Activated CD4-positive, alpha-beta memory T cell treated with anti-CD3 and anti-CD28 coated beads for 36 hours (primary cell): Measurements from ENCODE around the gene THBS3. TPM values are rescaled to one million over a fixed set of nuclear protein-coding genes. Genes with fewer than 3 reads are reported as not detected.
"Not testable (repeated sequence)": the region's sequence is repeated elsewhere in the genome, so short reads cannot be mapped to it uniquely, and the experiment has no call there.

Experiments
- CTCF ChIA-PET: fragments of 350-600 bp; sonication (Branson Sonifier 250); formaldehyde crosslinking; loops from one replicate; lab custom pipeline; 2021; ENCODE audit warnings: antibody characterized with exemption, inconsistent platforms; lab: Charles Lee
- POLR2A ChIA-PET: fragments of 350-600 bp; sonication (Branson Sonifier 250); formaldehyde crosslinking; loops from one replicate; lab custom pipeline; 2021; ENCODE audit warnings: antibody characterized with exemption; lab: Charles Lee
- DNase-seq: peaks from one replicate; pipeline ENCODE4 v3.0.0-alpha.2; 2020
- H3K27ac Mint-ChIP-seq: one replicate; pipeline ENCODE4 v1.8.0; 2021; ENCODE audit warnings: mixed read lengths
- H3K27me3 Mint-ChIP-seq: one replicate; pipeline ENCODE4 v1.8.0; 2021; ENCODE audit warnings: mixed read lengths
- H3K36me3 Mint-ChIP-seq: one replicate; pipeline ENCODE4 v1.8.0; 2021; ENCODE audit warnings: mixed read lengths
- H3K4me1 Mint-ChIP-seq: one replicate; pipeline ENCODE4 v1.8.0; 2021; ENCODE audit warnings: low read depth, mixed read lengths
- H3K4me3 Mint-ChIP-seq: one replicate; pipeline ENCODE4 v1.8.0; 2021; ENCODE audit warnings: mild to moderate bottlenecking, mixed read lengths
- H3K9me3 Mint-ChIP-seq: one replicate; pipeline ENCODE4 v1.8.0; 2021; ENCODE audit warnings: mixed read lengths
- intact Hi-C: fragments of 100-400 bp; cut with micrococcal nuclease; formaldehyde crosslinking; loops from one replicate; pipeline ENCODE4 v1.15.1; 2023
- total RNA-seq, 2 experiments: library from RNA; stranded (reverse); gene quantifications; one replicate each; pipeline ENCODE4 v1.2.3, GENCODE V29; 2021

THBS3 gene
- total RNA-seq, 2 experiments from 2014 or later = 15.6 to 17.3 TPM

GRCh38 chr1:155233502-155233901 is 25.8 kb upstream of the THBS3 start:
- POLR2A ChIA-PET, intact Hi-C loops: not testable (repeated sequence)

GRCh38 chr1:155232001-155232978 is 24.6 kb upstream of the THBS3 start:
- intact Hi-C loops, DNase-seq, H3K9me3 Mint-ChIP-seq, H3K27me3 Mint-ChIP-seq, CTCF ChIA-PET, H3K4me3 Mint-ChIP-seq, H3K27ac Mint-ChIP-seq, POLR2A ChIA-PET: not testable (repeated sequence)
- Mint-ChIP-seq H3K36me3 (peaks cover 17% of the 10 kb centered on the region), H3K4me1 (peaks cover 19% of the 10 kb centered on the region)

More at GRCh38 chr1:155233502-155233901, 25.8 kb upstream of the THBS3 start:
- H3K4me3 Mint-ChIP-seq, H3K27ac Mint-ChIP-seq, DNase-seq, H3K27me3 Mint-ChIP-seq, CTCF ChIA-PET, H3K9me3 Mint-ChIP-seq: not testable (repeated sequence)
- Mint-ChIP-seq H3K4me1 (peaks cover 15% of the 10 kb centered on the region), H3K36me3 (peaks cover 18% of the 10 kb centered on the region)

GRCh38 chr1:155231302-155231701 is 23.6 kb upstream of the THBS3 start:
- H3K27ac Mint-ChIP-seq, intact Hi-C loops, H3K9me3 Mint-ChIP-seq, H3K4me3 Mint-ChIP-seq, POLR2A ChIA-PET, H3K27me3 Mint-ChIP-seq, CTCF ChIA-PET, DNase-seq, H3K36me3 Mint-ChIP-seq: not testable (repeated sequence)
- peaks cover 21% of the 10 kb centered on the region for H3K4me1 Mint-ChIP-seq

- no peak for DNase-seq
- H3K4me1 Mint-ChIP-seq = peaks cover 26% of the 10 kb centered on the region
- intact Hi-C loops = loop anchor here (5.0 kb wide), 1 partner anchor 36 kb away; no protein-coding TSS in a partner anchor
- H3K4me3 Mint-ChIP-seq = peak overlapping the region; percentile 89
- CTCF ChIA-PET = interaction anchor here (1.4 to 7.2 kb wide), 4 partner anchors 21 to 55 kb away, joined by 6 to 82 read pairs (median 8); partner anchors contain the start of genes KRTCAP2, MTX1 and THBS3
- no peaks in the 10 kb centered on the region for H3K27me3 Mint-ChIP-seq
- H3K9me3 Mint-ChIP-seq = no peaks in the 10 kb centered on the region
- H3K36me3 Mint-ChIP-seq = peaks cover 4% of the 10 kb centered on the region
- POLR2A ChIA-PET = interaction anchor here (1.6 to 2.9 kb wide), 3 partner anchors 13 to 23 kb away, joined by 5 to 12 read pairs (median 11); partner anchors contain the start of genes MTX1 and THBS3
- H3K27ac Mint-ChIP-seq = peak overlapping the region; percentile 98
These were observed 20.4 kb upstream of the THBS3 start for GRCh38 chr1:155228096-155228427.

GRCh38 chr1:155227261-155228095 is 19.8 kb upstream of the THBS3 start:
- POLR2A ChIA-PET = interaction anchor here (1.0 to 2.9 kb wide), 9 partner anchors 14 to 55 kb away, joined by 3 to 15 read pairs (median 5); partner anchors contain the start of genes KRTCAP2, MTX1, THBS3 and TRIM46
- no peaks in the 10 kb centered on the region for H3K27me3 Mint-ChIP-seq
- peaks cover 4% of the 10 kb centered on the region for H3K36me3 Mint-ChIP-seq
- peak overlapping the region; percentile 98 for H3K27ac Mint-ChIP-seq
- peak; percentile 100 for DNase-seq
- H3K9me3 Mint-ChIP-seq = no peaks in the 10 kb centered on the region
- CTCF ChIA-PET = interaction anchor here (0.6 to 7.2 kb wide), 14 partner anchors 13 to 166 kb away, joined by 3 to 82 read pairs (median 6); partner anchors contain the start of genes KRTCAP2, MTX1, SCAMP3 and THBS3
- H3K4me3 Mint-ChIP-seq = peak overlapping the region; percentile 89
- intact Hi-C loops = loop anchor here (1.0 to 5.0 kb wide), 5 partner anchors 8 to 35 kb away; partner anchors contain the start of gene SCAMP3
- H3K4me1 Mint-ChIP-seq = peaks cover 26% of the 10 kb centered on the region

- H3K36me3 Mint-ChIP-seq = peaks cover 4% of the 10 kb centered on the region
- POLR2A ChIA-PET = interaction anchor here (1.0 to 2.9 kb wide), 9 partner anchors 14 to 54 kb away, joined by 3 to 15 read pairs (median 5); partner anchors contain the start of genes KRTCAP2, MTX1, THBS3 and TRIM46
- no peaks in the 10 kb centered on the region for H3K27me3 Mint-ChIP-seq
- intact Hi-C loops = loop anchor here (1.0 to 5.0 kb wide), 7 partner anchors 8 to 51 kb away; partner anchors contain the start of genes SCAMP3 and THBS3
- peaks cover 26% of the 10 kb centered on the region for H3K4me1 Mint-ChIP-seq
- H3K4me3 Mint-ChIP-seq = peak overlapping the region; percentile 89
- no peaks in the 10 kb centered on the region for H3K9me3 Mint-ChIP-seq
- CTCF ChIA-PET = interaction anchor here (0.6 to 7.2 kb wide), 13 partner anchors 14 to 165 kb away, joined by 3 to 82 read pairs (median 5); partner anchors contain the start of genes KRTCAP2, MTX1, SCAMP3 and THBS3
- DNase-seq = peak; percentile 74
- H3K27ac Mint-ChIP-seq = peak overlapping the region; percentile 98
These were observed 19.2 kb upstream of the THBS3 start for GRCh38 chr1:155226910-155227260.

- Mint-ChIP-seq H3K4me1 (peaks cover 26% of the 10 kb centered on the region), H3K36me3 (peaks cover 4% of the 10 kb centered on the region), H3K9me3 (no peaks in the 10 kb centered on the region), H3K4me3 (peak overlapping the region; percentile 89), H3K27me3 (no peaks in the 10 kb centered on the region), H3K27ac (peak overlapping the region; percentile 98)
- peak; percentile 92 for DNase-seq
- POLR2A ChIA-PET = interaction anchor here (1.0 to 2.9 kb wide), 10 partner anchors 15 to 54 kb away, joined by 3 to 15 read pairs (median 6); partner anchors contain the start of genes KRTCAP2, MTX1, THBS3 and TRIM46
- CTCF ChIA-PET = interaction anchor here (0.6 to 7.2 kb wide), 13 partner anchors 14 to 165 kb away, joined by 3 to 82 read pairs (median 5); partner anchors contain the start of genes KRTCAP2, MTX1, SCAMP3 and THBS3
- intact Hi-C loops = loop anchor here (1.0 to 5.0 kb wide), 4 partner anchors 14 to 50 kb away; partner anchors contain the start of gene THBS3
These were observed 18.7 kb upstream of the THBS3 start for GRCh38 chr1:155226188-155226909.

GRCh38 chr1:155225404-155225759 is 17.7 kb upstream of the THBS3 start:
- ChIA-PET CTCF (interaction anchor here (0.8 to 7.2 kb wide), 6 partner anchors 19 to 134 kb away, joined by 3 to 82 read pairs (median 4); partner anchors contain the start of genes MTX1 and THBS3), POLR2A (interaction anchor here (2.2 kb wide), 1 partner anchor 31 kb away, joined by 6 read pairs; no protein-coding TSS in a partner anchor)
- H3K4me3 Mint-ChIP-seq = peak overlapping the region; percentile 89
- not testable (repeated sequence) for H3K27me3 Mint-ChIP-seq, DNase-seq, H3K36me3 Mint-ChIP-seq, H3K9me3 Mint-ChIP-seq
- intact Hi-C loops = loop anchor here (5.0 kb wide), 1 partner anchor 33 kb away; no protein-coding TSS in a partner anchor
- peaks cover 26% of the 10 kb centered on the region for H3K4me1 Mint-ChIP-seq
- peak overlapping the region; percentile 98 for H3K27ac Mint-ChIP-seq

GRCh38 chr1:155223047-155223446 is 15.3 kb upstream of the THBS3 start:
- intact Hi-C loops = no loop called here
- no peak overlapping the region for H3K27ac Mint-ChIP-seq
- peaks cover 33% of the 10 kb centered on the region for H3K4me1 Mint-ChIP-seq
- no peaks in the 10 kb centered on the region for H3K27me3 Mint-ChIP-seq
- POLR2A ChIA-PET = no interaction called here
- H3K36me3 Mint-ChIP-seq = peaks cover 4% of the 10 kb centered on the region
- H3K9me3 Mint-ChIP-seq = no peaks in the 10 kb centered on the region
- H3K4me3 Mint-ChIP-seq = no peak overlapping the region
- CTCF ChIA-PET = interaction anchor here (1.6 to 7.2 kb wide), 2 partner anchors 16 to 28 kb away, joined by 5 to 82 read pairs; partner anchors contain the start of genes MTX1 and THBS3
- no peak for DNase-seq

- H3K27me3 Mint-ChIP-seq, H3K36me3 Mint-ChIP-seq, H3K9me3 Mint-ChIP-seq, H3K27ac Mint-ChIP-seq, H3K4me3 Mint-ChIP-seq, intact Hi-C loops, DNase-seq, POLR2A ChIA-PET, CTCF ChIA-PET: not testable (repeated sequence)
- peaks cover 19% of the 10 kb centered on the region for H3K4me1 Mint-ChIP-seq
These were observed 12.7 kb upstream of the THBS3 start for GRCh38 chr1:155220211-155220965.
